GM19328 (cell line): Measurements from ENCODE around the gene KLHDC7B.
"Not testable (repeated sequence)": the region's sequence is repeated elsewhere in the genome, so short reads cannot be mapped to it uniquely, and the experiment has no call there.

Experiments
- ATAC-seq: cut with Tn5 transposase; IDR thresholded peaks from one replicate; pipeline ENCODE4 v1.9.1; 2021; ENCODE audit warnings: mild to moderate bottlenecking, moderate library complexity; ENCODE audit not compliant: unreplicated experiment

KLHDC7B gene

GRCh38 chr22:50517495-50518260 is 28.0 kb upstream of the KLHDC7B start:
- ATAC-seq = no peak

GRCh38 chr22:50518606-50519005 is 27.1 kb upstream of the KLHDC7B start:
- no peak for ATAC-seq

- no peak for ATAC-seq
Measured at GRCh38 chr22:50519151-50519550, 26.5 kb upstream of the KLHDC7B start.

DNA sequence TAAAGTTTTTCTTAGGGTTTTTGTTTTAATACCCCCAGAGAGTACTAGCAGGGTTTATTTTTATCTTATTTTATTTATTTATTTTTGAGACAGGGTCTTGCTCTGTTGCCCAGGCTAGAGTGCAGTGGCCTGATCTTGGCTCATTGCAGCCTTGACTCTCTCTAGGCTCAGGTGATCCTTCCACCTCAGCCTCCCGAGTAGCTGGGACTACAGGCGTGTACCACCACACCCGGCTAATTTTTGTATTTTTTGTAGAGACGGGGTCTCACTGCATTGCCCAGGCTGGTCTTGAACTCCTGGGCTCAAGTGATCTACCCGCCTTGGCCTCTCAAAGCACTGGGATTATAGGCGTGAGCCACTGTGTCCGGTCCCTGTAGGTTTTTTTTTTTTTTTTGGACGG is 25.5 kb upstream of the KLHDC7B start:
- ATAC-seq = not testable (repeated sequence)

- no peak for ATAC-seq
Measured at GRCh38 chr22:50520826-50521453, 24.8 kb upstream of the KLHDC7B start.

- no peak for ATAC-seq
Measured at GRCh38 chr22:50521710-50522109, 24.0 kb upstream of the KLHDC7B start.

DNA sequence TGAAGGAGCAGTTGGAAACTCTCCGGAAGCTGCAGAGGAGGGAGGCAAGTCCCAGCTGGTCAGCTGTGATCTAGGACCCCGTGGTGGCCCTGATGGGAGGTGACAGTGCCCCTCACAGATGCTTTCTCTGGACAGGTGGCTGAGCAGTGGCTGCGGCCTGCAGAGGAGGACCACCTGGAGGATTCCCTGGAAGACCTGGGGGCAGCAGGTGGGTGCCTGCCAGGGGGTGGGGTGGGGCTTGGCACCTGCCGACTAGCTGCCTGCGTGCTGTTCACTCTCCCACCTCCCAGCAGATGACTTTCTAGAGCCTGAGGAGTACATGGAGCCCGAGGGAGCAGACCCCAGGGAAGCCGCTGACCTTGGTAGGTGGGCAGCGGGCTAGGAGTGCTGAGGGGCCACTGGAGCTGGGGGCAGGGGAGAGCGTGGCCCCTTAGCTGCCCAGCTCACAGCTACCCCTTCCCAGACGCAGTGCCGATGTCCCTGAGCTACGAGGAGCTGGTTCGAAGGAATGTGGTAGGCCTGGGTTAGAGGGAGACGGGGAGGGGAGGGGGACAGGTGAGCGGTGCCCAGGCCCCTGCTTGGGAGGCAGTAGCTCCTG is 23.4 kb upstream of the KLHDC7B start:
- no peak for ATAC-seq

DNA sequence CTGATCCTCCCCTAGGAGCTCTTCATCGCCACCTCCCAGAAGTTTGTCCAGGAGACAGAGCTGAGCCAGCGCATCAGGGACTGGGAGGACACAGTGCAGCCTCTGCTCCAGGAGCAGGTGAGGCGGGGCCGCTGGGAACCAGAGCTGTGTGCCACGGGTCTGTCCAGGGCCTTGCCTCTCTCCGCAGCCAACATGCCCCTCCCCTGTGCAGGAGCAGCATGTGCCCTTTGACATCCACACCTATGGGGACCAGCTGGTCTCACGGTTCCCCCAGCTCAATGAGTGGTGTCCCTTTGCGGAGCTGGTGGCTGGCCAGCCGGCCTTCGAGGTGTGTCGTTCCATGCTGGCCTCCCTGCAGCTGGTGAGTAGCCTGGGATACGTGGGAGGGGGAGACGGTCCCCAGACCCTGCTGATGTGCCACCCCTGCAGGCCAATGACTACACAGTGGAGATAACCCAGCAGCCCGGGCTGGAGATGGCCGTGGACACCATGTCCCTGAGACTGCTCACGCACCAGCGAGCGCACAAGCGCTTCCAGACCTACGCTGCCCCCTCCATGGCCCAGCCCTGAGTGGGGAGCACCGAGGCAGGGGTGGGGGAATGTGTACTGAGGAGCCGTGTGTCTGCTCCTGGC is 22.8 kb upstream of the KLHDC7B start:
- ATAC-seq = no peak

GRCh38 chr22:50523458-50523805 is 22.3 kb upstream of the KLHDC7B start:
- no peak for ATAC-seq

- ATAC-seq = no peak
Measured at GRCh38 chr22:50523806-50524675, 21.7 kb upstream of the KLHDC7B start.

DNA sequence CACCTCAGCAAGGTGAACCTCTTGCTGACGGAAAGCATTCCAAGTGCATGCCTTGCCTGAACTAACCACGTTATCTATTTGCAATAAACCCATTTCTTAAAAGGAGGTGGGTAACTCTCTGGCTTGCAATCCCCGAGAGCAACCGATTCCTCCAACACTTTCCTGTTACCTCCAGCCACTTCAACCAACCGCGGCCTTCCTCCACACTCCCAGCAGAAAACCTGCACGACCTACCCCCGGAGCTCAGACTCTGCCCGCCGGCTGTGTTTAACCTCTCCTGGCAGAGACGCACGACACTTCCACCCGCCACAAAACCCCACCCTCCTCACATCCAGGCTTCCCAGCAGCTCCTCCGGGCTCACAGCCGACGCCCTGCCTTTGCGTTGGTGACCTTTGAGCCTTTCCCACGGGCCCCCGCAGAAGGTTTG is 21.0 kb upstream of the KLHDC7B start:
- ATAC-seq = no peak

- peak; percentile 33 for ATAC-seq
Measured at GRCh38 chr22:50525104-50525857, 20.4 kb upstream of the KLHDC7B start, which contains the start of gene SCO2. Gene SCO2 (minus strand): TSS chr22:50525598. CDS start chr22:50524411, 1,187 bp downstream.

DNA sequence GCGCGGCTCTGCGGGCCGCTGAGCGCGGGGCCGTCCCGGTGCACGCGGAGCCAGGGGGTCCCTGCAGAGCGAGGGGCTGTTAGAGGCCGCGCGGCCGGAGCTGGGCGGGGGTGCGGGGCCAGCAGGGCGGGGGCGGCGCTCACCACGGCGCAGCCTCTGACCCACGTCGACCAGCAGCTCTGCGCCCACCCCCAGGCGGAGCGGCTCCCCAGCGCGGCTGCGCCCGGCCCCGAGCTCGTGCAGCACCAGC is 19.9 kb upstream of the KLHDC7B start:
- peak; percentile 16 for ATAC-seq

DNA sequence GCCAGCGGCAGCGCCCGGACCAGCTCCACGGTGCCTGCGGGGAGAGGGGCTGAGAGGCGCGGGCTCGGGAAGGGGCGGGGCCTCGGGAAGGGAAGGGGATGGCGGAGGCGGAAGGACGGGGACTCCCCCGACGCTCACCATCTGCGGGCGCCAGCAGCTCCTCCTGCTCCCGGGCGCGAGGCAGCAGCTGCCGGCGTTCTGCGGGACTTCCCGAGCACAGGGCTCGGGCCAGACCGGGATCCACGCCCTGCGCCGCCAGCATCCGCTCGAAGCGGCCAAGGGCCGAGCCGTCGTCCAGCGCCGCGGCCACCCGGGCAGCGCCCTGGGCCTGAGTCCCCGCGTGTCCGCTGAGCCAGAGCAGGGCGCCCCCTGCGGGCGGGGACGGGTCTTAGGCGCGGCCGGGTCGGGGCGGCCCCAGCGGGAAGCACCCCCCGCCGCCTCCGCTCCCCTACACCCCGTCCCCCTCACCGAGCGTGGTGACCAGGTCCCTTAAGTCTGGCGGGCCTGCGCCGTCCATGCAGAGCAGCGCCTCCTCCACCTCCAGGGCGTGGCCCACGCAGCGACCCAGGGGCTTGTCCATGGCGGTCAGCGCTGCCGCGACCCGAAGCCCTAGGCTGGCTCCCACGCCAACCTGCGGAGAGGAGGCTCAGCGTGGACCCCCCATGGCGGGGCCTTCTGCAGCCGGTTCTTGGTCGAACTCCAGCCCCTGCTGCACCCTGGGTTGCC is 19.4 kb upstream of the KLHDC7B start:
- ATAC-seq = peak; percentile 24

- ATAC-seq = no peak
Measured at GRCh38 chr22:50526834-50527801, 18.6 kb upstream of the KLHDC7B start.

GRCh38 chr22:50527921-50528681 is 17.6 kb upstream of the KLHDC7B start:
- ATAC-seq = no peak

- ATAC-seq = no peak
Measured at GRCh38 chr22:50528682-50529415, 16.9 kb upstream of the KLHDC7B start.
